A549 (cell line): ENCODE measurements around the gene PIK3CB. TPM values are rescaled to one million over a fixed set of nuclear protein-coding genes. Genes with fewer than 3 reads are reported as not detected.
A peak's percentile ranks its signal among the peaks of the same experiment; 100 is the strongest.

Experiments used
- ATAC-seq, 2 experiments: fragments of 200-7000 bp in 1 of 2; fragments of >200 bp in 1 of 2; cut with Nextera tagmentation in 1 of 2; cut with Tn5 transposase in 1 of 2; 3 replicates each; pipeline versions ENCODE4 v1.8.0 to v1.9.1; 2018 to 2020; ENCODE audit warnings: mild to moderate bottlenecking in 1 of 2, moderate library complexity in 1 of 2
- CTCF ChIA-PET: fragments of 300-600 bp; sonication (Branson Sonifier 250); formaldehyde crosslinking; extraction: SDS; loops from one replicate; lab custom pipeline; 2021; ENCODE audit warnings: antibody characterized with exemption, inconsistent platforms; lab: Yijun Ruan, JAX
- POLR2A ChIA-PET: fragments of 350-600 bp; formaldehyde crosslinking; extraction: SDS; loops from one replicate; lab custom pipeline; 2021; ENCODE audit warnings: antibody characterized with exemption, inconsistent platforms; lab: Yijun Ruan, JAX
- DNase-seq, 2 experiments: peaks; one replicate each; pipeline versions ENCODE4 v3.0.0 to v3.0.0-alpha.2; 2011 to 2016; ENCODE audit warnings: low read depth in 1 of 2, low spot score in 1 of 2
- FAIRE-seq: peaks from 2 replicates; lab custom pipeline; 2011; peaks lifted over from hg19 to GRCh38; lab: Jason Lieb, UNC
- H3K27ac ChIP-seq, 2 experiments: fragments of >200 bp; sonication (Bioruptor Twin); formaldehyde crosslinking; 3 replicates each; pipeline ENCODE4 v1.5.1; 2016 to 2017
- H3K4me1 ChIP-seq: fragments of >200 bp; sonication (Bioruptor Twin); formaldehyde crosslinking; 3 replicates; pipeline ENCODE4 v1.6.1; 2016
- H3K4me2 ChIP-seq: fragments of >200 bp; sonication (Bioruptor Twin); formaldehyde crosslinking; 3 replicates; pipeline ENCODE4 v1.6.1; 2016
- H3K4me3 ChIP-seq: fragments of >200 bp; sonication (Bioruptor Twin); formaldehyde crosslinking; 3 replicates; pipeline ENCODE4 v1.5.1; 2016
- H3K9me3 ChIP-seq: fragments of >200 bp; sonication (Bioruptor Twin); formaldehyde crosslinking; 3 replicates; pipeline ENCODE4 v1.6.1; 2016
- CHD2 ChIP-seq: fragments of 150-350 bp; IDR thresholded peaks from 2 replicates; pipeline ENCODE4 v1.6.1; 2014; ENCODE audit warnings: low read length; ENCODE audit not compliant: partially characterized antibody
- CHD4 ChIP-seq: fragments of 200-600 bp; sonication (generic); IDR thresholded peaks from 2 replicates; pipeline ENCODE4 v1.6.1; 2016; ENCODE audit warnings: antibody characterized with exemption, mild to moderate bottlenecking, borderline replicate concordance
- EP300 ChIP-seq, 2 experiments: fragments of >200 bp; sonication (Bioruptor Twin); formaldehyde crosslinking; IDR thresholded peaks; 2 replicates in 1 of 2; 3 replicates in 1 of 2; pipeline ENCODE4 v1.6.1; 2016 to 2017
- ESRRA ChIP-seq: fragments of 150-350 bp; IDR thresholded peaks from 2 replicates; pipeline ENCODE4 v1.6.1; 2014; ENCODE audit warnings: mild to moderate bottlenecking, low read length, borderline replicate concordance
- FOSL2 ChIP-seq, 2 experiments: fragments of 450-650 bp in 1 of 2; fragments of >200 bp in 1 of 2; sonication (Bioruptor Twin) in 1 of 2; formaldehyde crosslinking; IDR thresholded peaks; 2 replicates each; pipeline versions ENCODE4 v1.5.0 to v1.6.1; 2016 to 2020; ENCODE audit warnings: mild to moderate bottlenecking in 1 of 2, moderate library complexity in 1 of 2
- HDAC2 ChIP-seq: fragments of 200-600 bp; sonication (generic); IDR thresholded peaks from 2 replicates; pipeline ENCODE4 v1.6.1; 2016
- HEYL ChIP-seq: fragments of 250-450 bp; sonication (Bioruptor Pico); IDR thresholded peaks from 2 replicates; pipeline ENCODE4 v1.8.0; 2021; ENCODE audit warnings: mild to moderate bottlenecking, moderate library complexity
- HOXB13 ChIP-seq: fragments of 250-450 bp; sonication (Bioruptor Pico); IDR thresholded peaks from 2 replicates; pipeline ENCODE4 v1.5.0; 2020; ENCODE audit warnings: low read depth, mild to moderate bottlenecking, moderate library complexity
- MAFK ChIP-seq: fragments of 450-650 bp; IDR thresholded peaks from 2 replicates; pipeline ENCODE4 v1.6.1; 2014; ENCODE audit not compliant: partially characterized antibody
- NPAS2 ChIP-seq: fragments of 250-450 bp; sonication (Bioruptor Pico); IDR thresholded peaks from 2 replicates; pipeline ENCODE4 v1.8.0; 2022; ENCODE audit warnings: mild to moderate bottlenecking, moderate library complexity, borderline replicate concordance
- NR3C1 ChIP-seq: fragments of >200 bp; sonication (Bioruptor Twin); formaldehyde crosslinking; IDR thresholded peaks from 3 replicates; pipeline ENCODE4 v1.6.1; 2017
- RNF2 ChIP-seq: fragments of 200-600 bp; sonication (generic); IDR thresholded peaks from 2 replicates; pipeline ENCODE4 v1.6.1; 2016; ENCODE audit warnings: low read depth, mild to moderate bottlenecking, antibody characterized with exemption, moderate library complexity, borderline replicate concordance
- TFCP2L1 ChIP-seq: fragments of 250-450 bp; sonication (Bioruptor Pico); IDR thresholded peaks from 2 replicates; pipeline ENCODE4 v1.5.0; 2021; ENCODE audit warnings: mild to moderate bottlenecking
- TP53 ChIP-seq: fragments of 250-450 bp; sonication (Bioruptor Pico); IDR thresholded peaks from 2 replicates; pipeline ENCODE4 v1.5.0; 2021; ENCODE audit warnings: mild to moderate bottlenecking, moderate library complexity
- ZC3H11A ChIP-seq: fragments of 450-650 bp; IDR thresholded peaks from 2 replicates; pipeline ENCODE4 v1.6.1; 2014; ENCODE audit warnings: antibody characterized with exemption, mild to moderate bottlenecking
- ZFP36 ChIP-seq: fragments of 450-650 bp; IDR thresholded peaks from 2 replicates; pipeline ENCODE4 v1.6.1; 2014; ENCODE audit warnings: borderline replicate concordance; ENCODE audit not compliant: partially characterized antibody
- ZSCAN20 ChIP-seq: fragments of 250-450 bp; sonication (Bioruptor Pico); IDR thresholded peaks from 2 replicates; pipeline ENCODE4 v1.8.0; 2022; ENCODE audit warnings: mild to moderate bottlenecking, moderate library complexity
- WGBS: methylation state at CpG from one replicate; pipeline ENCODE4 v1.1.6; 2017; ENCODE audit errors: missing lambda C conversion rate; 5-methylcytosine and 5-hydroxymethylcytosine counted together
- polyA plus RNA-seq, 4 experiments: library from polyadenylated mRNA; depleted of rRNA in 3 of 4; stranded (reverse); fragments of >200 nt; fragmentation: RNase III in 1 of 4; extraction: RNeasy Plus Mini Kit Qiagen cat#74134 plus additional on column Dnase treatment in 1 of 4; gene quantifications; 2 replicates in 3 of 4; 3 replicates in 1 of 4; pipeline ENCODE4 v1.2.3, GENCODE V29; 2011 to 2017
- TF ChIP-seq, protein P1 (sequence below): fragments of >200 bp; sonication (Bioruptor Twin); formaldehyde crosslinking; IDR thresholded peaks from 3 replicates; pipeline ENCODE4 v1.5.1; 2016
- TF ChIP-seq, protein P2 (sequence below): IDR thresholded peaks from 2 replicates; pipeline ENCODE4 v1.6.1; 2012; ENCODE audit warnings: low read depth, borderline replicate concordance
- TF ChIP-seq, protein P3 (sequence below): fragments of 450-650 bp; IDR thresholded peaks from 2 replicates; pipeline ENCODE4 v1.6.1; 2014; ENCODE audit warnings: antibody characterized with exemption

PIK3CB gene
- polyA plus RNA-seq, 2 of the 4 experiments (the other 2 are of a cell fraction) = 20.7 to 23.3 TPM

DNA sequence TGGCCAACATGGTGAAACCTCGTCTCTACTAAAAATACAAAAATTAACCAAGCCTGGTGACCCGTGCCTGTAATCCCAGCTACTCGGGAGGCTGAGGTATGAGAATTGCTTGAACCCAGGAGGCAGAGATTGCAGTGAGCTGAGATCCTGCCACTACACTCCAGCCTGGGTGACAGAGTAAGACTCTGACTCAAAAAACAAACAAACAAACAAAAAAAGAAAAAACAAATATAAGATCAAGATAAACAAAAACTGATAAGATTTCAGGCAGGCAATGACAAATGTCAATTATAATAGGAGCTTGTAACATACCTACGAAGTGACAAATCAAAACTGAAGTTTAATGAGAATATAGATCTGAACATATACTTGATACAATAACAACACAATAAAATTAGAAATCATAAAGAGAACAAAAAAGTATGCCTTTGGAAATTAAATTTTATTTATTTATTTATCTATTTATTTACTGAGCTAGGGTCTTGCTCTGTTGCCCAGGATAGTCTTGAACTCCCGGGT is 155.8 kb downstream of the PIK3CB start:
- H3K9me3 ChIP-seq = peaks cover 18% of the 10 kb centered on the region; the same call in 1 of the 3 replicates
- H3K4me2 ChIP-seq = no peak overlapping the region
- no peak for FAIRE-seq
- 78% methylated on average over 5 of the region's 5 CpGs for WGBS
- H3K4me1 ChIP-seq = 0 out of 3 replicates have a peak, but pooled peaks cover 3% of the 10 kb centered on the region
- no peak overlapping the region for H3K4me3 ChIP-seq
- no peak for ATAC-seq
- no peak overlapping the region for H3K27ac ChIP-seq
- no peak for DNase-seq
- TF ChIP-seq RNF2 (no peak), NR3C1 (no peak), ESRRA (no peak), FOSL2 (IDR thresholded peaks at IDR 0.05) (no peak), FOSL2 (CRISPR knock-in tag; IDR thresholded peaks at IDR 0.05) (no peak), HOXB13 (CRISPR knock-in tag) (no peak), ZC3H11A (no peak), TP53 (no peak)
- TF ChIP-seq, protein P1, sequence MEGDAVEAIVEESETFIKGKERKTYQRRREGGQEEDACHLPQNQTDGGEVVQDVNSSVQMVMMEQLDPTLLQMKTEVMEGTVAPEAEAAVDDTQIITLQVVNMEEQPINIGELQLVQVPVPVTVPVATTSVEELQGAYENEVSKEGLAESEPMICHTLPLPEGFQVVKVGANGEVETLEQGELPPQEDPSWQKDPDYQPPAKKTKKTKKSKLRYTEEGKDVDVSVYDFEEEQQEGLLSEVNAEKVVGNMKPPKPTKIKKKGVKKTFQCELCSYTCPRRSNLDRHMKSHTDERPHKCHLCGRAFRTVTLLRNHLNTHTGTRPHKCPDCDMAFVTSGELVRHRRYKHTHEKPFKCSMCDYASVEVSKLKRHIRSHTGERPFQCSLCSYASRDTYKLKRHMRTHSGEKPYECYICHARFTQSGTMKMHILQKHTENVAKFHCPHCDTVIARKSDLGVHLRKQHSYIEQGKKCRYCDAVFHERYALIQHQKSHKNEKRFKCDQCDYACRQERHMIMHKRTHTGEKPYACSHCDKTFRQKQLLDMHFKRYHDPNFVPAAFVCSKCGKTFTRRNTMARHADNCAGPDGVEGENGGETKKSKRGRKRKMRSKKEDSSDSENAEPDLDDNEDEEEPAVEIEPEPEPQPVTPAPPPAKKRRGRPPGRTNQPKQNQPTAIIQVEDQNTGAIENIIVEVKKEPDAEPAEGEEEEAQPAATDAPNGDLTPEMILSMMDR = no peak
- TF ChIP-seq, protein P2, sequence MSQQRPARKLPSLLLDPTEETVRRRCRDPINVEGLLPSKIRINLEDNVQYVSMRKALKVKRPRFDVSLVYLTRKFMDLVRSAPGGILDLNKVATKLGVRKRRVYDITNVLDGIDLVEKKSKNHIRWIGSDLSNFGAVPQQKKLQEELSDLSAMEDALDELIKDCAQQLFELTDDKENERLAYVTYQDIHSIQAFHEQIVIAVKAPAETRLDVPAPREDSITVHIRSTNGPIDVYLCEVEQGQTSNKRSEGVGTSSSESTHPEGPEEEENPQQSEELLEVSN = no peak
- ChIA-PET POLR2A (no interaction called here), CTCF (interaction anchor here (0.7 to 2.4 kb wide), 4 partner anchors 84 to 240 kb away, joined by 3 to 13 read pairs (median 4); no protein-coding TSS in a partner anchor)

DNA sequence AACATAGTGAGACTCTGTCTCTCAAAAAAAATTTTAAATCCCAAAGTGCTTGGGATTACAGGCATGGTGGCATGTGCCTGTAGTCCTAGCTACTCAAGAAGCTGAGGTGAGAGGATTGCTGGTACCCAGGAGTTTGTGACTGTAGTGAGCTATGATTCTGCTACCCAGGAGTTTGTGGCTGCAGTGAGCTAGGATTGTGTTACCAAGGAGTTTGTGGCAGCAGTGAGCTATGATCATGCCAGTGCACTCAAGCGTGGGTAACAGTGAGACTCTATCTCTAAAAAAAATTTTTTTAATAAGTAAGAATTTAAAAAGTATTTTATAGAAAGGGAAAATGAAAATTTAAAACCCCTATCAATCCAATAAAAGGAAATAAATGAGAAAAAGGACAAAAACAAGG is 156.6 kb downstream of the PIK3CB start:
- POLR2A ChIA-PET = no interaction called here
- no peak for FAIRE-seq

DNA sequence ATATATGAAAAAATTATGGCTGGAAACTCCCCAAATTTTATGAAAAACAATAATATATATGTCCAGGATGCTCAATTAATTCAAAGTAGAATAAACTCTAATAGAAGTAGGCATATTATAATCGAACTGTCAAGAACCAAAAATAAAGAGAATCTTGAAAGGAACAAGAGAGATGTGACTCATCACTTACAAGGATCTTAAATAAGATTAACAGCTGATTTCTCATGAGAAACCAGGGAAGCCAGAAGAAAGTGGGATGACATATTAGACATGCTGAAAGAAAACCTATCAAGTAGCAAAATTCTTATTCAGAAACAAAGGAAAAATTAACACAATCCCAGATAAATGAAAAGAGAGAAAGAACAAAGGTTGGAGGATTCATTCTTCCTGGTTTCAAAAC is 159.3 kb downstream of the PIK3CB start:
- no peak for TF ChIP-seq FOSL2 (IDR thresholded peaks at IDR 0.05)
- peak; percentile 80 for TF ChIP-seq FOSL2 (CRISPR knock-in tag; IDR thresholded peaks at IDR 0.05)
- no peak for TF ChIP-seq ESRRA
- Histone ChIP-seq H3K4me2 (no peak overlapping the region), H3K4me3 (no peak overlapping the region), H3K27ac (no peak overlapping the region), H3K4me1 (0 out of 3 replicates have a peak, but pooled peaks cover 3% of the 10 kb centered on the region), H3K9me3 (peaks cover 18% of the 10 kb centered on the region; the same call in 1 of the 3 replicates)
- ChIA-PET CTCF (no interaction called here), POLR2A (no interaction called here)
- DNase-seq (peak; percentile 2 to 24), ATAC-seq (no peak), FAIRE-seq (no peak)
- WGBS = 74% methylated on average over 1 of the region's 1 CpG

More for the DNA sequence above, 156.6 kb downstream of the PIK3CB start:
- Histone ChIP-seq H3K4me3 (no peak overlapping the region), H3K9me3 (peaks cover 18% of the 10 kb centered on the region; the same call in 1 of the 3 replicates), H3K27ac (no peak overlapping the region), H3K4me2 (no peak overlapping the region), H3K4me1 (0 out of 3 replicates have a peak, but pooled peaks cover 3% of the 10 kb centered on the region)
- 94% methylated on average over 1 of the region's 1 CpG for WGBS
- TF ChIP-seq EP300 (IDR thresholded peaks at IDR 0.05) (no peak), ZSCAN20 (CRISPR knock-in tag) (no peak), TFCP2L1 (CRISPR knock-in tag) (no peak), NPAS2 (no peak), HEYL (no peak), FOSL2 (IDR thresholded peaks at IDR 0.05) (no peak), FOSL2 (CRISPR knock-in tag; IDR thresholded peaks at IDR 0.05) (no peak), HDAC2 (no peak), CHD2 (no peak), CHD4 (no peak), ZC3H11A (no peak), MAFK (no peak), ZFP36 (no peak)
- TF ChIP-seq, protein P3, sequence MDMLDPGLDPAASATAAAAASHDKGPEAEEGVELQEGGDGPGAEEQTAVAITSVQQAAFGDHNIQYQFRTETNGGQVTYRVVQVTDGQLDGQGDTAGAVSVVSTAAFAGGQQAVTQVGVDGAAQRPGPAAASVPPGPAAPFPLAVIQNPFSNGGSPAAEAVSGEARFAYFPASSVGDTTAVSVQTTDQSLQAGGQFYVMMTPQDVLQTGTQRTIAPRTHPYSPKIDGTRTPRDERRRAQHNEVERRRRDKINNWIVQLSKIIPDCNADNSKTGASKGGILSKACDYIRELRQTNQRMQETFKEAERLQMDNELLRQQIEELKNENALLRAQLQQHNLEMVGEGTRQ = no peak
- CTCF ChIA-PET = interaction anchor here (1.1 to 2.4 kb wide), 3 partner anchors 83 to 238 kb away, joined by 3 to 13 read pairs (median 4); no protein-coding TSS in a partner anchor
- DNase-seq (no peak), ATAC-seq (no peak)
